ENCODE data around the gene HMGA1. TPM values are rescaled to one million over a fixed set of nuclear protein-coding genes. Genes with fewer than 3 reads are reported as not detected.
"Not testable (repeated sequence)": the region's sequence is repeated elsewhere in the genome, so short reads cannot be mapped to it uniquely, and the experiment has no call there.

Gene HMGA1
- total RNA-seq, 1 donor from 2014 or later, result 422 TPM

DNA sequence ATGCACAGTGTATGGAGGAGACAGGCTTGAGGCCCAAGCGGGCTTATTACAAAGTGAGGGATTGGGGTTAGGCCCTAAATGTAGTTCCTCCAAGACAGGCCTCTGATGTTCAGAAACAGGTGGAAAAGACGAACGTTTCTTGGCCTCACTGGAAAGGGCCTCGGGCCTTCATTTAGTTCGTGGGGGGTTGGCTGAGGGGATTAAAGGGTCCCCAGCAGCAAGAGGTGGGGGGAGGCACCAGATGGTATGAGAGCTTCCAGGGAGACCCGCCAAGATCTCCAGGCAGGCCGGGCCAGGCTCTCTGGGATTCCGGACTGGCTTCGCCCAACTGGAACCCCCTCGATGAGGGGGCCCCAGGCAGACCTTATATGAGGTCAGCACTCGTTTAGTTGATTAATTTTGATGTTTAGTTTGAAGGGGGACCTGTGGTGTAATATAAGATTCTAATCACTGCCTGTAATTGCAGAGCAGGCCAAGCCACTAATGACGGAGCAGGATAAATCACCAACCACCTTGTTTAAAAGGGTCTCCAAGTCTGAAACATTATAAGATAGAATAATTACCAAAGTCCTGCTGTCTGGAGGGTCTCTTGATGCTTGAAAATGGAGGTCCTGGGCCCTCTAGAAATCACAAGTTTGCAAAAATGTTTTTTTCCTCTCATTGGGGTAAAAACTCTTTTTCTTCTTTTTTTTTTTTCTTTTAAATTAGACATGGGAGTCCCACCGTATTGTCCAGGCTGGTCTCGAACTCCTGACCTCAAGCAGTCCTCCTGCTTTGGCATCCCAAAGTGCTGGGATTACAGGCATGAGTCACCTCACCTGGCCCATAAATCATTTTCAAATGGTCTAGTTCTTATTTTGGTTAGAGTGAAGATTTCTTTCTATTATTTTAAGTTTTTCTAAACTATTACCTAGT is 2.2 kb downstream of the HMGA1 start:
- H3K4me1 Mint-ChIP-seq (ENCODE audit: low read depth), result peaks cover 58% of the 10 kb centered on the region
- intact Hi-C loops (cut with micrococcal nuclease), result loop anchor here (5.0 kb wide), 2 partner anchors 42 to 57 kb away; no protein-coding TSS in a partner anchor
- peak overlapping the region; percentile 91 for H3K4me3 Mint-ChIP-seq (ENCODE audit: low read depth)
- no peaks in the 10 kb centered on the region for H3K9me3 Mint-ChIP-seq
- H3K36me3 Mint-ChIP-seq (ENCODE audit: low read depth), result peaks cover 53% of the 10 kb centered on the region
- H3K27me3 Mint-ChIP-seq (ENCODE audit: low read depth), result no peaks in the 10 kb centered on the region
- DNase-seq (ENCODE audit: low spot score), result no peak
- H3K27ac Mint-ChIP-seq, result peak overlapping the region; percentile 86

DNA sequence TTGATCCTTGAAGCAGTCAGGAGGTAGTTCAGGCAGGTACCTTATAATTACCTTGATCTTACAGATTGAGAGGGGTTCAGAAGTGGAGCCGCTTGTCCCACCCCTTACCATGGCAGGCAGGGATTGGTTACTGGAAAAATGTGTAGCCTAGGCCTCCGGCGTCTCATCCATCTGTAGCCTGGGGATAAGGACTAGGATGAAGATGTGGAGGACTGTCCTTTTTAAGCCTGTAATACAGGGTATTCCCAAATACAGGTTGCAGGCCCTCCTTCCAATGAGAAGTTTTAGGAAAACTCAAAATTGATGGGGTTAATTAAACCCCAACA is 2.8 kb downstream of the HMGA1 start:
- peak overlapping the region; percentile 55 for H3K27ac Mint-ChIP-seq
- H3K4me3 Mint-ChIP-seq (ENCODE audit: low read depth), result peak overlapping the region; percentile 91
- H3K9me3 Mint-ChIP-seq, result no peaks in the 10 kb centered on the region

DNA sequence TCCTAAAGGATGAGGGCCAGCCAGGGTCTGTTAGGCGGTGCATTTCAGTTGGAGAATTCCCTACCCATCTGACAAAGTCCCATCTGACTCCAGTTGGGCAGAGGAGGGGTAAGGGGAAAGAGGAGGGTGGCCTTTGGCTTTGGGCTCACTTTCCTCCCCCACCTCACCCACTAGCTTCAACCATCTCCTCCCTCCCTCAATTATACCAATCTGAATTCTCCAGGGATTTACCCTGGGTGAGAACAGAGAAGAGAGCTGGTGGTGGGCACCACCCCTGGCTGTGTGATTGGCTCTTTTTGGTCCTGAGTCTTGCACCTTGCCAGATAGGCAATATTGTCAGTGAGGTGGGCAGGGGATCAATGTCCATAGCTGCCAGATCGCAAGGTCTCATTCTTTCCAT is 3.2 kb downstream of the HMGA1 start:
- intact Hi-C loops (cut with micrococcal nuclease), result loop anchor here (5.0 to 10.0 kb wide), 3 partner anchors 43 to 515 kb away; partner anchors contain the start of gene SNRPC
- H3K27me3 Mint-ChIP-seq (ENCODE audit: low read depth), result no peaks in the 10 kb centered on the region
- H3K4me1 Mint-ChIP-seq (ENCODE audit: low read depth), result peaks cover 56% of the 10 kb centered on the region
- peaks cover 60% of the 10 kb centered on the region for H3K36me3 Mint-ChIP-seq (ENCODE audit: low read depth)
- peak overlapping the region; percentile 19 for H3K4me3 Mint-ChIP-seq (ENCODE audit: low read depth)
- no peaks in the 10 kb centered on the region for H3K9me3 Mint-ChIP-seq
- DNase-seq (ENCODE audit: low spot score), result no peak
- H3K27ac Mint-ChIP-seq, result peak overlapping the region; percentile 50

More for the DNA sequence above, 2.8 kb downstream of the HMGA1 start:
- Mint-ChIP-seq H3K4me1 (ENCODE audit: low read depth) (peaks cover 55% of the 10 kb centered on the region), H3K36me3 (ENCODE audit: low read depth) (peaks cover 56% of the 10 kb centered on the region), H3K27me3 (ENCODE audit: low read depth) (no peaks in the 10 kb centered on the region)
- intact Hi-C loops (cut with micrococcal nuclease), result loop anchor here (5.0 kb wide), 2 partner anchors 42 to 57 kb away; no protein-coding TSS in a partner anchor
- DNase-seq (ENCODE audit: low spot score), result no peak

DNA sequence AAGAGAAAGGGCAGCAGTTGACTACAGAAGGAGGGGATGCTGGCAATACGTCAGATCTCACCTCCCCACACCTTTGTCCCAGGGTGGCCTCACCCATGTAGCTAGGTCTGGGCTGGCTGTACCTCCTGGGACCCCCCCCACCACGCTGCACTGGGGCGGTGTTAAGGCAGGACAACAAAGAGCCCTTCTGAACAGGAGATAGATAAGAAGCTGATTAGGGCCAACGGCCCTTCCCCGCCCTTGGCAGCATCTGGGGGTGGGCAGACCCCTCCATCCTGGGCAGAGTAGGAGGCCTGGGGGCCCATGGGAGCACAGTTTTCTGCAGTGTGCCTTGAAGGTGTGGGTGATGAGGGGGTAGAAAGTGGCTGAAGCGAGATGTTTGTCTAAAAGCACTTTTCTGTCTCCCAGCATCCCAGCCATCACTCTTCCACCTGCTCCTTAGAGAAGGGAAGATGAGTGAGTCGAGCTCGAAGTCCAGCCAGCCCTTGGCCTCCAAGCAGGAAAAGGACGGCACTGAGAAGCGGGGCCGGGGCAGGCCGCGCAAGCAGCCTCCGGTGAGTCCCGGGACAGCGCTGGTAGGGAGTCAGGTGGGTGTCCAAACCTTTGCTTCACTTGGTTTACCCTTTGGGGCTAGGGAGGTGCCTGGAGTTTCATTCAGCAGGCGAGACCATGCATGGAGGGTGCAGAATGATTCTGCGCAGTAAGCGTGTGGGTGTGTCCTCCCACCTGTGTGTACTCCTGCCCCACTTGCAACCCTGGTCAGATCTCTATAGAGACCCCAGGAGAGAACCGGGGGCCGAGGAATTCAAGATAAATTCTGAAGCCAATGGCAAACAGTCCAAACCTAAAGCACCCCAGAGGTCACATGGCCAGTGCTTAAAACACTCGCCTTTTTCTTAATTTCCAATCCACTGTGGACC is 3.9 kb downstream of the HMGA1 start:
- peak overlapping the region; percentile 19 for H3K4me3 Mint-ChIP-seq (ENCODE audit: low read depth)
- peaks cover 58% of the 10 kb centered on the region for H3K4me1 Mint-ChIP-seq (ENCODE audit: low read depth)
- peaks cover 67% of the 10 kb centered on the region for H3K36me3 Mint-ChIP-seq (ENCODE audit: low read depth)
- no peak for DNase-seq (ENCODE audit: low spot score)
- H3K27me3 Mint-ChIP-seq (ENCODE audit: low read depth), result no peaks in the 10 kb centered on the region
- H3K9me3 Mint-ChIP-seq, result no peaks in the 10 kb centered on the region
- H3K27ac Mint-ChIP-seq, result peak overlapping the region; percentile 50
- intact Hi-C loops (cut with micrococcal nuclease), result loop anchor here (10.0 kb wide), 1 partner anchor 514 kb away; the partner anchor contains the start of gene SNRPC

DNA sequence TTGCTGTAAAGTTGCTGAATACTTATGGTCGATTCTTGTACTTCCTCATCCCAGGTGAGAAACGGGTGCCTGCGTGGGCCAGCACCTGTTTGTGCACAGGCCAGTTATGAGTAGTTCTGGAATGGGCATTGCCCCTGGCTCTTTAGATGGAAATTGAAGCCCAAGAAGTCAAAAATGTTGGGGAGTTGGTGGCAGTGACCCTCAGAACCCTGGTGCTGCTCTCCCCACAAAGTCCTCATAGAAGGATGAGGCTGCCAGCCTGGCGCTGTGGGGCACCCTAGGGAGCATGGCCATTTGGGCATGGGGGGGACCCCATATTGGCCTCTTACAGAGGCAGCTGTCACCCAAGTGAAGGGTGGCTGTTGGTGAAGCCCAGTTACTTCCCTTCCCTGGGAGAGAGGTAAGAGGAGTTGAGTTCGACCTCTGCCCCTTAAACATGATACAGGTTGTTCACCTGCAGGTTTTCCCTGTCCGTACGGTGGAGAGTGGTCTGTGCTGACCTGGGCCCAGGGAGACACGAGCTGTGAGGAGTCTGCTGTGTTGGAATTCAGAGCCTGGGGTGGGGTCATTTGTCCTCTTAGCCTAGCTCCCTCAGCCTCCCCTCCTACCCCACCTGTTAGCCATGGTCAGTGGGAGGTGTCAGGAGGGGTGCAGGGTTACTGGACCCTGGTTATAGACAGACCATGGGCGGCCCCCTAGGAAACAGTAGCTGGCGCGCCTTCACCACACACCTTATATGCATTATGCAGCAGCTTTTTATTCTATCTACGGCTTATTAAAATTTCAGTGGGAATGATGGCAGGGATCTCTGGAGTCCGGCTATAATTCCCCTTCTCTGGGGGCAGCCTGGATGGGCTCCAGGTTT is 4.9 kb downstream of the HMGA1 start:
- Mint-ChIP-seq H3K4me3 (ENCODE audit: low read depth) (no peak overlapping the region), H3K36me3 (ENCODE audit: low read depth) (peaks cover 75% of the 10 kb centered on the region)

DNA sequence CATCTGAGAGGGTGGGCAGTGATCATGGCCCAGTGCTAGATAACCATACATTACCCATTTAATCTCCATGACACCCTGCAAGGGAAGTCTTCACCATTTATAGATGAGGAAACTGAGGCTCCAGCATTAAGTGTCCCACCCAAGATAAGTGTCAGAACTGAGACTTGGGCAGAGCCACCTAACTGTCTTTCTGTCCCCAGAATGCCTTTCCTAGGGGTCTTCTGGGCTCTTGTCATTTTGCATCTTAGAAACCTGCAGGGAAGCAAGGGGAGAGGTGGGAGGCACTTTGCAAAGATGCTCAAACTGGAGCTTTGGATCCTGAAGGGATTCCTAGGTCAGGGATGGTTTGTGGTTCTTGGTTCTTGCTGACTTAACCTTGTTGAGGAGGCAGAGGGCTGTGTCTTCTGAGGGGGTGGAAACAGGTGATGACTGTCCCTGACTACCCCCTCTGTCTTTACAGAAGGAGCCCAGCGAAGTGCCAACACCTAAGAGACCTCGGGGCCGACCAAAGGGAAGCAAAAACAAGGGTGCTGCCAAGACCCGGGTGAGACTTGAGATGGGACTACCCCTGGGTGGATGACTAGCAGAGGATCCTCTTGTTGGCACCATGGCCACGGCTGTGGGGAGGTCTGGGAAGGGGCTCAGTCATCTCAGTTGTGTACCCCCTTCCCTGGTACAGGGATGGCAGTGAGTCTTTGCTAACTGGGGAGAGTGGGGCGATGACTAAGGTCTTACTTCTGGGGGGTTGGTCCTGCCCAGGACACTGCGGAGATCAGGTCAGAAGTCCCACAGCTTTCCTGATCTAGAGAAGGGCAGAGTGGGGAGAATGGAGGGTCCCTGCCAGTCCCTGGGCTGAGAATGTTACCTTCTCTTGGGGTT is 5.8 kb downstream of the HMGA1 start:
- Mint-ChIP-seq H3K27me3 (ENCODE audit: low read depth) (no peaks in the 10 kb centered on the region), H3K4me1 (ENCODE audit: low read depth) (peaks cover 61% of the 10 kb centered on the region), H3K9me3 (no peaks in the 10 kb centered on the region), H3K36me3 (ENCODE audit: low read depth) (peaks cover 80% of the 10 kb centered on the region), H3K27ac (peak overlapping the region; percentile 73), H3K4me3 (ENCODE audit: low read depth) (peak overlapping the region; percentile 2)
- DNase-seq (ENCODE audit: low spot score), result no peak
- intact Hi-C loops (cut with micrococcal nuclease), result loop anchor here (10.0 kb wide), 1 partner anchor 512 kb away; the partner anchor contains the start of gene SNRPC

More for the DNA sequence above, 4.9 kb downstream of the HMGA1 start:
- DNase-seq (ENCODE audit: low spot score), result no peak
- no peaks in the 10 kb centered on the region for H3K9me3 Mint-ChIP-seq
- H3K4me1 Mint-ChIP-seq (ENCODE audit: low read depth), result peaks cover 61% of the 10 kb centered on the region
- no peaks in the 10 kb centered on the region for H3K27me3 Mint-ChIP-seq (ENCODE audit: low read depth)
- peak overlapping the region; percentile 31 for H3K27ac Mint-ChIP-seq
- intact Hi-C loops (cut with micrococcal nuclease), result loop anchor here (10.0 kb wide), 1 partner anchor 513 kb away; the partner anchor contains the start of gene SNRPC

DNA sequence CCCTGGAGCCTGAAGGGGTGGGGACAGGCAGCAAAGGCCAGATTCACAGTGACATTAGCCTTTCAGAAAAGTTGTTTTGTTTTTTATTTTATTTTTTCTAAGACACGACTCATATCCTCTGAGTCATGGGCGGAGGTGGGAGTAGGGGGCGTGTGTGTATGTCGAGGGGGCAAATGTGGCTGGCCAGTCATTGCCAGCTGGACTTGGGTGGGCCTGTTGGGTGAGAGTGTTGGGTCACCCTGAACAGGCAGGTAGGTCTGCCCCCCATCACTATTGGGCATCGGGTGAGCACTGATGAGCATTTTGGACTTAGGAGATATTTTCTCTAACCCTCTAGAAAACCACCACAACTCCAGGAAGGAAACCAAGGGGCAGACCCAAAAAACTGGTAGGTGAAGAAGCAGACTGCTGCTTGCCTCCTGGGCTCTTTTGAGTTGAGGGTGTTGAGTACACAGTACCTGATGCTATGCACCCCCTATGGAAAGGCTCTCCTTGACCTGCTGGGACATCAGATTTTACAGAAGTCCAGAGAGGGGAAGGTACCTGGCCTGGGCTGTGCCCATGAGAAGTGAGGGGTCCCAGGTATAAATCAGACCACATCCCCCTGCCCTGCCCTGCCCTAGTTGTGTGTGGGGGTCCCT is 6.6 kb downstream of the HMGA1 start:
- Mint-ChIP-seq H3K4me1 (ENCODE audit: low read depth) (peaks cover 67% of the 10 kb centered on the region), H3K27ac (peak overlapping the region; percentile 73), H3K36me3 (ENCODE audit: low read depth) (peaks cover 79% of the 10 kb centered on the region), H3K9me3 (no peaks in the 10 kb centered on the region), H3K27me3 (ENCODE audit: low read depth) (no peaks in the 10 kb centered on the region), H3K4me3 (ENCODE audit: low read depth) (peak overlapping the region; percentile 2)
- intact Hi-C loops (cut with micrococcal nuclease), result loop anchor here (10.0 kb wide), 1 partner anchor 512 kb away; the partner anchor contains the start of gene SNRPC
- DNase-seq (ENCODE audit: low spot score), result no peak

DNA sequence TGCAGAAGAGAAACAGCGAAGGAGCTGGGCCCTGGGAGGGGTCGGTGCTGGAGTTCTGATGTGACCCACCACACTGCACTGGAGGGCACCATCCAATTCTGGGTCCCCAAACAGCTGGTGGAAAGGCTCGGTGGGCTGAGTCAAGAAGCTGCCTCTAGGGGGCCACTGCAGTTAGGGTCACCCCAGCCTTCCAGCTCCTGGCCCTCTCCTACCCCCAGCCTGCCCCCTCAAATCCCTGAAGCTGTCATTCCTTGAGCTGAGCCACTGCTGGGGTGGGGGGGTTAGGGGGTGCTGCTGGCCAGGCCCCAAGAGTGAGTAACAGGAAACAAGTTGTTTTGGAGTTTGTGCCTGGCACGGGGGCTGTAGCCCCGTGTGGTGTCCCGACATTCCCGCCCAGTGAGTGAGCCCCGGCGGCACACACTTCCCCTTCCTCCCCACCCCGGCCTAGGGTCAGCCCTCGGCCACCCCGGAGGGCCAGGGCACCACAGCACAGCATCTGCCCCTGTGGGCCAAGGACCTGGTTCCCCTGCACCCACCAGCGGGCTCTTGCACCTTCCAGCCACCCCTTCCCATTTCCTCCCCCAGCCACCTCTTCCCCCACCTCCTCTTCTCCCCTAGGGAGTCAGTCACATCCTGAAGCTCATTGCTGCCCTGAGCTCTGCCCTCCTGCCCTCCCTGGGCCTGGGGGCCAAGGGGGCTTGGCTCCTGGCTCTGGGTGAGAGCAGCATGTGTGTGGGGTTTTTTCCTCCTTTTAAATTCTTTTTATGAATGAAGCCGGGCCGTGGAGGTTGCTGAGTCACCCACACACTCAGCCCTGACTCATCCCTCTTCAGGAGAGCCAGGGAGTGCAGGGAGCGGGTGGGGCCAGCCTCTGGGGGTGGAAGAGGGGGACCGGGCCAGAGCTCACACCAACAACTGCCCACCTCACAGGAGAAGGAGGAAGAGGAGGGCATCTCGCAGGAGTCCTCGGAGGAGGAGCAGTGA is 7.5 kb downstream of the HMGA1 start:
- Mint-ChIP-seq H3K36me3 (ENCODE audit: low read depth) (peaks cover 70% of the 10 kb centered on the region), H3K4me3 (ENCODE audit: low read depth) (peak overlapping the region; percentile 38), H3K4me1 (ENCODE audit: low read depth) (peaks cover 60% of the 10 kb centered on the region), H3K9me3 (no peaks in the 10 kb centered on the region), H3K27ac (peak overlapping the region; percentile 88), H3K27me3 (ENCODE audit: low read depth) (no peaks in the 10 kb centered on the region)
- intact Hi-C loops (cut with micrococcal nuclease), result loop anchor here (10.0 kb wide), 1 partner anchor 511 kb away; the partner anchor contains the start of gene SNRPC
- DNase-seq (ENCODE audit: low spot score), result no peak

DNA sequence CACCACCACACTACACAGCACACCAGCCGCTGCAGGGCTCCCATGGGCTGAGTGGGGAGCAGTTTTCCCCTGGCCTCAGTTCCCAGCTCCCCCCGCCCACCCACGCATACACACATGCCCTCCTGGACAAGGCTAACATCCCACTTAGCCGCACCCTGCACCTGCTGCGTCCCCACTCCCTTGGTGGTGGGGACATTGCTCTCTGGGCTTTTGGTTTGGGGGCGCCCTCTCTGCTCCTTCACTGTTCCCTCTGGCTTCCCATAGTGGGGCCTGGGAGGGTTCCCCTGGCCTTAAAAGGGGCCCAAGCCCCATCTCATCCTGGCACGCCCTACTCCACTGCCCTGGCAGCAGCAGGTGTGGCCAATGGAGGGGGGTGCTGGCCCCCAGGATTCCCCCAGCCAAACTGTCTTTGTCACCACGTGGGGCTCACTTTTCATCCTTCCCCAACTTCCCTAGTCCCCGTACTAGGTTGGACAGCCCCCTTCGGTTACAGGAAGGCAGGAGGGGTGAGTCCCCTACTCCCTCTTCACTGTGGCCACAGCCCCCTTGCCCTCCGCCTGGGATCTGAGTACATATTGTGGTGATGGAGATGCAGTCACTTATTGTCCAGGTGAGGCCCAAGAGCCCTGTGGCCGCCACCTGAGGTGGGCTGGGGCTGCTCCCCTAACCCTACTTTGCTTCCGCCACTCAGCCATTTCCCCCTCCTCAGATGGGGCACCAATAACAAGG is 8.5 kb downstream of the HMGA1 start:
- Mint-ChIP-seq H3K27ac (peak overlapping the region; percentile 59), H3K4me1 (ENCODE audit: low read depth) (peaks cover 50% of the 10 kb centered on the region), H3K36me3 (ENCODE audit: low read depth) (peaks cover 64% of the 10 kb centered on the region)
- not testable (repeated sequence) for H3K9me3 Mint-ChIP-seq; H3K4me3 Mint-ChIP-seq (ENCODE audit: low read depth); DNase-seq (ENCODE audit: low spot score); H3K27me3 Mint-ChIP-seq (ENCODE audit: low read depth)
- intact Hi-C loops (cut with micrococcal nuclease), result loop anchor here (5.0 to 10.0 kb wide), 4 partner anchors 172 to 510 kb away; partner anchors contain the start of gene SNRPC
